ENCODE measurements around the gene RRP8. TPM values are rescaled to one million over a fixed set of nuclear protein-coding genes. Genes with fewer than 3 reads are reported as not detected.
A peak's percentile ranks its signal among the peaks of the same experiment; 100 is the strongest.

RRP8 gene
- total RNA-seq, 1 donor from 2014 or later = 14.6 TPM

- peak; percentile 87 for DNase-seq (ENCODE audit: low spot score)
- no peak for TF ChIP-seq CTCF (IDR thresholded peaks at IDR 0.05; ENCODE audit: unreplicated experiment)
- Mint-ChIP-seq H3K36me3 (ENCODE audit: low read depth, unreplicated experiment) (peaks cover 51% of the 10 kb centered on the region), H3K27me3 (ENCODE audit: unreplicated experiment) (peaks cover 13% of the 10 kb centered on the region), H3K4me1 (ENCODE audit: unreplicated experiment) (peaks cover 50% of the 10 kb centered on the region), H3K4me3 (ENCODE audit: unreplicated experiment) (peak overlapping the region; percentile 85), H3K27ac (ENCODE audit: unreplicated experiment) (peak overlapping the region; percentile 99), H3K9me3 (ENCODE audit: unreplicated experiment) (no peaks in the 10 kb centered on the region)
These were observed 3.2 kb upstream of the RRP8 start for GRCh38 chr11:6606471-6607189.

- Mint-ChIP-seq H3K4me3 (ENCODE audit: unreplicated experiment) (no peak overlapping the region), H3K27ac (ENCODE audit: unreplicated experiment) (no peak overlapping the region), H3K9me3 (ENCODE audit: unreplicated experiment) (no peaks in the 10 kb centered on the region), H3K27me3 (ENCODE audit: unreplicated experiment) (peaks cover 12% of the 10 kb centered on the region), H3K4me1 (ENCODE audit: unreplicated experiment) (peaks cover 42% of the 10 kb centered on the region), H3K36me3 (ENCODE audit: low read depth, unreplicated experiment) (peaks cover 39% of the 10 kb centered on the region)
- peak; percentile 0 for DNase-seq (ENCODE audit: low spot score)
- no peak for TF ChIP-seq CTCF (IDR thresholded peaks at IDR 0.05; ENCODE audit: unreplicated experiment)
These were observed 1.4 kb upstream of the RRP8 start for GRCh38 chr11:6604790-6605189.

GRCh38 chr11:6604081-6604626 is 738 bp upstream of the RRP8 start:
- Mint-ChIP-seq H3K36me3 (ENCODE audit: low read depth, unreplicated experiment) (peaks cover 39% of the 10 kb centered on the region), H3K27me3 (ENCODE audit: unreplicated experiment) (peaks cover 10% of the 10 kb centered on the region), H3K27ac (ENCODE audit: unreplicated experiment) (no peak overlapping the region), H3K4me3 (ENCODE audit: unreplicated experiment) (no peak overlapping the region), H3K4me1 (ENCODE audit: unreplicated experiment) (peaks cover 40% of the 10 kb centered on the region), H3K9me3 (ENCODE audit: unreplicated experiment) (no peaks in the 10 kb centered on the region)
- TF ChIP-seq CTCF (IDR thresholded peaks at IDR 0.05; ENCODE audit: unreplicated experiment) = no peak
- DNase-seq (ENCODE audit: low spot score) = peak; percentile 45

- DNase-seq (ENCODE audit: low spot score) = peak; percentile 1
- TF ChIP-seq CTCF (IDR thresholded peaks at IDR 0.05; ENCODE audit: unreplicated experiment) = no peak
- Mint-ChIP-seq H3K36me3 (ENCODE audit: low read depth, unreplicated experiment) (peaks cover 37% of the 10 kb centered on the region), H3K4me1 (ENCODE audit: unreplicated experiment) (peaks cover 25% of the 10 kb centered on the region), H3K27ac (ENCODE audit: unreplicated experiment) (peak overlapping the region; percentile 68), H3K9me3 (ENCODE audit: unreplicated experiment) (no peaks in the 10 kb centered on the region), H3K27me3 (ENCODE audit: unreplicated experiment) (peaks cover 10% of the 10 kb centered on the region), H3K4me3 (ENCODE audit: unreplicated experiment) (peak overlapping the region; percentile 53)
These were observed 1.1 kb downstream of the RRP8 start for GRCh38 chr11:6602096-6602940.
